Right lung (tissue), 5 donors: ENCODE data around the gene CRHR2. TPM values are rescaled to one million over a fixed set of nuclear protein-coding genes. Genes with fewer than 3 reads are reported as not detected.

Experiments used
- DNase-seq, 2 donors: peaks; one replicate each; pipeline ENCODE4 v3.0.0-alpha.2; 2013
- polyA plus RNA-seq, 5 donors: library from polyadenylated mRNA; unstranded; fragments of 120-200 nt; gene quantifications; one replicate each; pipeline versions ENCODE4 v1.2.1 to v1.2.3, GENCODE V29; 2013; ENCODE audit warnings: inconsistent platforms in 1 of 5, low replicate concordance in 1 of 5; ENCODE audit not compliant: insufficient read length in 5 of 5, insufficient read depth in 1 of 5

Gene CRHR2
- polyA plus RNA-seq, 5 donors, result 0.12 to 0.31 (median 0.26) TPM

DNA sequence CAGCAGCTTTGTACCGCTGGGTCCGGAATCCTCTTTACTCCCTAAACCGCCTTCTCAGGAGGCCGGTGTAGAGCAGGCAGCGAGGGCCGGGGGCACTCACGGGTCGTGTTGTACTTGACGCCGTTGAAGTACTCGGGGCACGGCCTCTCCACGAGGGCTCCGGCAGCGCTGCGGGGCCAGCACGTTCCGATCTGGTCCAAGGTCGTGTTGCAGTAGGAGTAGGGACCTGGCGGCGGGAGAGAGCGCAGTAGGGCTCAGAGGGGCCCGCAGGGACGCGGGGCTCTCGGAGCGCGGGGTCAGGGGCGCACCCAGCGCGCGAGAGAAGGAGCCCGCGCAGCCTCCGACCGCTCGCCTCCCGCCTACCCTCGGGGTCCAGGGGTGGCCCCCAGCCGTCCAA lies 443 bp downstream of the CRHR2 start:
- no peak for DNase-seq

DNA sequence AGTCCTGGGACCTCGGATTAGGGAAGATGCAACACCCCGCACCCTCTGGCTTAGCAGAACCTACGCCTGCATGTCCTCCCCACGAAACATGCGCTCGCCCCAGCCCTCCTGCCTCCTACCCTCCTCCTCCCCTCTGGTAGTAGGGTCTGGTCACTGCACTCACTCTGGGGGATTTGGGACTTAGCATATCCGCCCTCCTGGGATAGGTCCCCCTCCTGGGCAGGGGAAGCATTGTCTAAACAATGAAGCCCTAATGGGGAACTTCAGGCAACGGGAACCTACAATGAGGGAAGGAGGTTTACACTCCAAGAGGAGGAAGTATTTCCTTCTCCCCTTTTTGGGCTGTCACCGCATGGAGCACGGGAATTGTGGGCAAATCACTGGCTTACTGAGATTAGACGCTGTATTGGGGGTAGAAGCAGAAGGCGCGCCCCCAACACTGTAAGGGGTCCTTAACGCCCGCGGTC lies 892 bp downstream of the CRHR2 start:
- DNase-seq, result no peak

DNA sequence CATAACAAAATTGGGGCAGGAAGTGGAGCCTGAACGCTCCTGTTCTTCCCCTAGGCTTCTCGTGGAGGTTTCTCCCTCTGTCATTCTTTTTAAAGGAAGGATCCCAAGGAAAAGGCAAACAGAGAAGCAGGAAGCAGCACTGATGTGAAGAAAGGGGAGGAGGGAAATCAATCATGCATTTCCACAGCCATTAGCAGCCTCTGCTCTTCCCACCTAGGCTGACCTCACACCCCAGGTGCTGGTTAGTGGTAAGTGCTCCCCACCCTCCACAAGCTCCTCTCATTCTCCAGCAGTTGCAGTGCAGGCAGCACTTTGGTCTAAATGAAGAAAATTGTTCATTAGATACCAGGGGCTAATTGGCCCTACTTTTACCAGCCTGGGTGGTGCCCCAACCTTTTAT lies 2.6 kb downstream of the CRHR2 start:
- no peak for DNase-seq

DNA sequence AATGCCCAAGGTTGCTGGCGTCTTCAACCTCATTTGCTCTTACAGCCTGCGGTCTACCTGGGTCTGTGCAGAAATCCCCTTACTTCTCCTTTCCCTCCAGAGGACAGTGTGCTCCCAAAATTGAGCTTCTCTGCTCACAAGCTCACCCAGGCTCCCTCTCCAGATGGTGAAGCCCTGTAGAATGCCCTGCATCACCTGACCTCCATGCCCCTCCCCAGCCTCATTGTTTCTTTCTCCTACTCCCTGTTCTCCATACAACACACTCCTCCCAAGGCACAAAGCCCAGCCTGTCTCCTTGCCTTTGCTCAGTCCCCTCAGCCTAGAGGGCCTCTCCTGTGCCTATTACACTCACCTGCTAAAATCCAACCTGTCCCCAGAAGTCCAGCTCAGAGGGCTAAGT lies 3.5 kb downstream of the CRHR2 start:
- DNase-seq, result no peak

DNA sequence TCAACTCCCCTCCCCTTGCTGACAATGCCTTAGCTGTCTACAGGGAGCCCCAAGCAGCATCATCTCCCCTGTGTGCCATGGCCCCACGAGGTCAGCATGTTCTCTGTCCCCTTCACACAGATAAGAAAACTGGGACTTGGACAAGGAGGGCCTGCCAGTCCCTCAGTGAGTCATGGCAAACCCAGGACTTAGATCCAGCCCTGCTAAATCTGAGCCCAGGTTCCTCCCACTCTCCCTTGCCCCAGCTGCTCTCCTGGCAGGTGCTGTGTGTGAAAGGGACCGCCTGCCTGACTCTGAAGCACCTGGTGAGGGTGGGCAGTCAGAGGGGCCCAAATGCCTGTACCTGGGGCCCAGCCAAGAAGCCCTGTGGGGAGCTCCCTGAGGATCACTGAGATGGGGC lies 7.4 kb downstream of the CRHR2 start:
- no peak for DNase-seq

DNA sequence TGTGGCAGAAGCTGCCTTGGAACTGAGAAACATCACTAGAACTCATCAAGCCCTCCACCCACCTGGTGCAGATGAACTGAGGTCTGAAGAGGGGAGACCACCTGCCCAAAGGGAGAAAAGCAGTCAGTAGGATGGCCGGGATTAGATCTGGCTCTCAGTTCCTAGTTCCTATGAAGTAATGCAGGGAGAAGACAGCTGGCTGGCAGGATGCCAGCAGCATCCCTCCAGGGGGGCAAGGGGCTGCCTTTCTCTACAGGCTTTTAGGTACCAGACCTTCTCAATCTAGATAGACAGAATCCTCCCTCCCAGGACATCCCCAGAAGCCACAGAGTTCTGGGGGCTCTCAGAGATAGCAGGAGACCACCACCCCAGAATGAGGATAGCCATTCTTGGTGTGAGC lies 7.8 kb downstream of the CRHR2 start:
- DNase-seq, result no peak

DNA sequence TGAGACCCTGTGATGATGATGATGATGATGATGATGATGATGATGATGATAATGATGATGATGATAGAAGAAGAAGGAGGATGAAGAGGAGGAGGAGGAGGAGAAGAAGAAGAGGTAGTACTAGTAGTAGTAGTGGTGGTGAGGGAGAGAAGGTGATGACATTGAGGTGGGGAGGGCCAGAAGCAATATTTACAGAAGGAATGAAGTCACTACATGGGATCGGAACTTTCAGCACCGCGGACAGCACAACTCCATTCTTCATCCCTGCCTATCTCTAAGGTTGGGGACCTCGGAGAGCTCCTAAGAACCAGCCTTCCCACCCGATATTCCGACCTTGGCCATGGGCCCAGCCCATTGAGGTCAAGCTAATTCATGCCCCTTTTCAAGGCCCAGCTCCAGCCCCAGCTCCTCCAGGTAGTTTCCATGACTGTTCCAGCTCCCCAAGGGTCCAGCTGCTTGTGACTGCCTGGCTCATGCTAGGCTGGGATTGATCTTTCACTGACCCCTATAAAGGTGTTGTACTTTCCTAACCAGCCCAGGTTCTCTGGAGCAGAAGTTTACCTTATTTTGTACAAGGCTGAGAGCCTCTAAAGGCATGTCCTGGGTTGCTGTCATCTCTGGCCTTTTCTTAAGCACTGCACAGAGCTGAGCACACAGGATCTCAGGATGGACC lies 10.3 kb downstream of the CRHR2 start:
- peak; percentile 39 to 55 for DNase-seq

DNA sequence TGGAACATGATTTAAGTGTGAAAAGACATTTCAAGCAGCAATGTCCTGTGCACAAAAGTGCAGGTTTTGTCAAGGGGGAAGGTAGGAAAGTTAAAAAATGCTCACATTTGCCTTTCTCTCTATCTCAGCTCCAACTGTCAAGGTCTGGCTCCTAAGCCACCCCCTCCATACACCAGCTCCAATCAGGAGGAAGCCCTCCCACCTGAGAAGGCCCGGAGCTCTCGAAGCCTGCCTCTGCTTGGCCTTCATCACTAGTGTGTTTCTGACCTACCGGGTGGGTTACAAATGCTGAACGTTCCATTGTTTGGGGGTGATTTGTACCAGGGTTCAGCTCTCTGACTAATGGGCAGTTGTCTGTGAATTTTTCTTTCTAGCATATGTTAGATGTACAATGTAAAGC lies 14.2 kb downstream of the CRHR2 start:
- no peak for DNase-seq

DNA sequence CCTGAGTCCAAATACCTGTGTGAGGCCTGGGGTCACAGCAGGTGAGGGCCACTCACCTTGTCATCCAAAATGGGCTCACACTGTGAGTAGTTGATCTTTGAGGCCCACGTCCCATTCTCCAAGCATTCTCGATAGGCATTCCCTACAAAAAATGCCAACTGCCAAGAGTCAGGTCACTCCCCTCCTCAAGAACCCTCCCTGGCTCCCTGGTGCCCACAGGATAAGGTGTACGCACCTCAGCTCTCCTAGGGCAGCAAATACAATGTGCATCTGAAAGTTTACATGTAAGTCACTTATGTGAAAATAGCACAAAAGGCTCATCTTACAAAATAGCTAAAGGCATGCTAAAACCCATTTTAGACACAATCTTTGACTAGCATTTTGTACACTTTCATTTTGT lies 15.1 kb downstream of the CRHR2 start:
- no peak for DNase-seq

DNA sequence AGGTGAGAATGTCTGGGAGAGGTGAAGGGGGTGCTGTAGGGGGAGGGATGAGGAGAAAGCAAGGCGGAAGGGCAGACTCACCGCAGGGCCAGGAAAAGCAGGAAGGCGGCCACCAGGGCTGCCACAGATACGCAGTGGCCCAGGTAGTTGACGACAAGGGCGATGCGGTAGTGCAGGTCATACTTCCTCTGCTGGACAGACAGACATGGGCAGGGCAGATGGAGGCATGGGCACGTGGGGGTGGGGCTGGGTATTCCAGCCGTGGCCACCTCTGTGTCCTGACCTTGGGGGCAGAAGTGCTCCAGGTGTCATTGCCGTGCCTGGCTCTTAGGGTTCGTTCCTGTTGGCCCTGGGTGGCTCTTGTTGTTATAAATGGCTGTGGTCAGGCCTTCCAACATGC lies 16.8 kb downstream of the CRHR2 start:
- no peak for DNase-seq

DNA sequence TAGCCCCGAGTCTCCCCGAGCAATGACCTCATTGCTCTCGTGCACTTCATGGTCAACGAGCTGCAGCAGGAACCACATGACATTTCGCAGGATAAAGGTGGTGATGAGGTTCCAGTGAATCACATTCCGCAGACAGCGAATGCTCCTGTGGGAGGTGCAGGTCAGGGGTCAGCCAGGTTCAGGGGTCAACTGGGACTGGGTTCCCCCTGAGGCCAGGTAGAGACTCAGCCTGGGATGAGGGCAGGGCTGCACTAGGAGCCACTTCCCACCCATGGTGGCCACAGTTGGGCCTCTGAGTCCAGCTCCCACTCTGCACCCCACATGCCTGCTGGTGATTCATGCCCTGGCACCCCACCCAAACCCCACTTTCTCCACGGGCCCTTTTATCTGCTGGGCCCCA lies 17.2 kb downstream of the CRHR2 start:
- DNase-seq, result no peak

DNA sequence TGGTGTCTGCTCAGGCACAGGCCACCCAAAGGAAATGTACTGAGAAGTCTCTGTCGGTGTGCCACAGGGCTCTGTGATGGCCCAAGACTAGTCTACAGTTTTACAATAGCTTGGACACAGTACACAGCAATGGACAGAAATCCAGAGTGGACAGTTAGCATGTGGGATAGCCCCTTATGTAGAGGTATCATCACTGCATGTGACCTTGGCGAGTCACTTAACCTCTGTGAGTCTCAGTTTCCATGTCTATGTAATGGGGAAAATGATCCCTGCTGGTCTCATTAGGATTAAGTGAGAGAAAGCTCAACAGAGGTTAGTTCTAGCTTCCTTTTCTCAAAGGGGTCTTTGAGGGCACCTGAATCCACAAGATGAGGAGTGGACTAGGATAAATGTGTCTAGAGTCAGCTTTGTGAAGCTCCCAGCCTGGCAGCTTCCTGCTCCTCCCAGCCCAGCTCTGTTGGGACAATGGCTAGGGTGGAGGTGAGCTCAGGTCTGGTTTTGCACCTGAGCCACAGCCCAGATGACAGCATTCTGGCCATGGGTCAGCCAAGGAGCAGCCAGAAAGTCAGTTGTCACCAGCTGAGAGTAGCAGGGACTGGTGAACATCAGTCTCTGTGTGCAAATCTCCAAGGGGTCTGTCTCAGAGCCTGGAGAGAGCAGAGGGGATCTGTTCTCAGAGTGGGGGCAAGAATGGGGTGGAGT lies 17.9 kb downstream of the CRHR2 start:
- DNase-seq, result no peak

DNA sequence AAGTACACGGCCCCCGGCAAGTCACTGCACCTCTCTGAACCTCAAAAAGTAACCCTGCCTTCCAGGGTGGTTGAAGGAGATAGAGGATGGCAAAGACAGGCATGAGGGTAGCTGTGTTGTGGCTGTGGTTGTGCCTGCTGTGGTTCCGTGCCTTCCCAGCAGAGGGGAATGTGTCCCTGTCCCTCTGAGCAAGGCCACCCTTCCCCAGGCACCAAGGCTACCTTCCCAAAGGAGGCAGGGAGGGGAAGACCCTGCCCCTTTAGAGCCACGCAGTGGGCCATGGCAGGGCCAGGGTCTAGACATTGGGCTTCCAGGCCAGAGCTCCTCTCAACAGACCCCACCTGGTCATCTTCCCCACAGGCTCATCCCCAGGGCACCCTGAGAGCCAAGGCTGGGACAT lies 18.8 kb downstream of the CRHR2 start:
- DNase-seq, result no peak

DNA sequence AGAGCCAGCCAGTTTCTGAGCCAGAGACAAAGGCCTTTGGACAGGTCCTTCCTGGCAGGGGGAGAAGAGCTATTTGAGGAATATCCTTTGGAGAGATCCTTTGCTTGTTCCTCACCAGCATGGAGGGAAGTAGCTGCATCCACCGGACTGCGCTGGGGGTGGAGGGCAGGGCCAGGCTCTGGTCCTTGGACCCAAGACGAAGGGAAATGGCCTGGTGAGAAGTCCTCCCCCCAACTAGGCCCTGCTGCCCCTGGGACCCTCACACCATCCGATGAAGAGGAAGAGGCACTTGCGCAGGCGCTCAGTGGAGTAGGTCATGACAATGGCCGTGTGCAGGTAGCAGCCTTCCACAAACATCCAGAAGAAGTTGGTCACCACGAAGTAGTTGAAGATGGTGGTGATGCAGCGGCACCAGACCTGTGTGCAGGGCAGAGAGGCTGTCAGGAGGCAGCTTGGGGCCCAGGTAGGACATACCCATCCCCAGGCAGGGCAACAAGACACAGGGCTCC lies 19.8 kb downstream of the CRHR2 start:
- no peak for DNase-seq

DNA sequence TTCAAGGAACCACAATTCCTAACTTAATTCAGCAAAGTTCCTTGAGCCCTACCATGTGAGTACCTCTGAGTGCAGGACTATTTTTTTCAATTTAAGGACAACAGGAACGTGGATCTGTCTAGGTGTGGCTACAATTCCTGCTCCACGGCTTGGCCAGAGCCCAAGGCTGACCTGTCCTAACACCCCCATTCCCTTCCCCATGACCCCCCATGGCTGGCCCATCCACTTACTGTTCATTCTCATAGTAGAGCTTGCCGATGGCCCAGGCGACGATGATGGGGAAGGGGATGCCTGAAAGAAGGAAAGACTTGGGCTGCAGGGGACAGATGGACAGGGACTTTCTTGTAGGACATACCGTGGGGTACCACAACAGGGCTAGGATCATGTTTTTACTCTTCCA lies 20.3 kb downstream of the CRHR2 start:
- DNase-seq, result no peak

DNA sequence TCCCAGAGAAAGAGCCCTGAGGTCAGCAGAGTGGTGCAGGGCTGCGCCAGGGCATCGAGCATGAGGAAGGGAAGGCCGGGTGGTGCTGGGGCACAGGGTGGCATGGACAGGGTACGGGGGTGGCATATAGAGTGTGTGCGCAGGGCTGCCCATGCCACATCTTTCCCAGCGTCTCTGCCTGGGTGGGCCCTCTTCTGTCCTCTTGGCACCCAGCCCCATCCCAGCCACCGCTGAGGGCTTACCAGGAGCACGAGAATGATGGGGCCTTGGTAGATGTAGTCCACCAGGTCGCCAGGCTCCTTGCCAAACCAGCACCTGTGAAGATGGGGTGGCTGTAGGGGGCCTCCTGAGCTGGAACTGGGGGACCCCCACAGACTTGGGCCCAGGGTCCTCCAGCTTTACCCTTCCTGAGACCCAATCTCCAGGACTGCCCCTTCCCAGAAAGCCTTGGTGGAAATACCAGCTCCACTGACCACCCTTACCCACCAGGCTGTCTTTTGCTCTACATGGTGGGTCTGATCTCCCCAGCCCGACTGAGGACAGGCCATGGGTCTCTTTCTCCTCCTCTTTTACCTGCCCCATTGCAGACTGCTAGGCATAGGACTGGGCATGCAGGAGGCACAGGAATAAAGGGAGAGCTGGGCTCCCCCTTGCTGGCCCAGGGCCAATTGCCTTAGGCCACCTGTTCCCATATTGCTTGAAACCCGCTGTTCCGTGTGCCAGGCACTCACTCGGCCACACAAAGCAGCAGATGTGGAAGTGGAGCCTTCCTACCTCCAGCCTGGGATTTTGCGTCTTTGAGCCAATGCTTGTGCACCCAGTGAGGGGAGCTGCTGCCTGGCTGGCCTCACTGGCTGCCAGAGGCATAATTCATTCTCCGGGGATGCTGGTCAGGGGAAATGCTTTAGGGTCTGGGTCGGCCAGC lies 21.7 kb downstream of the CRHR2 start:
- no peak for DNase-seq

DNA sequence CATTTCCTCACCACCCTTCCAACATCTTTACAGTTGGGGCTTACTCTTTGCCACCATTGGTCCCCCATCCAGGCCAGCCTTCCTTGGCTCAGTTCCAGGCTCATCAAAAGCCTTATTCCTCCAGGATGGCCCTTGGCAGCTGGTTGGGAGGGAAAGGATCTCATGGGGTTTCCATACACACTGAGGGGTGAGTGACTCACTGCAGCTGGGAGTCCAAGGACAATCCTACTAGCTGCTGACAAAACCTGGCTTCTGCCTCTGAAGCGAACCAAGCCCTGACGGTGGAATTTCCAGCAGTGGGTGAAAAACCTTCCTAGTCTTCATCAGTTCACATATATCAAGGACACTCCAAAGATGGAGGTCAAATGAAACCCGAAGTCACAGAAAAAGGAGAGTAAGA lies 22.9 kb downstream of the CRHR2 start:
- no peak for DNase-seq

DNA sequence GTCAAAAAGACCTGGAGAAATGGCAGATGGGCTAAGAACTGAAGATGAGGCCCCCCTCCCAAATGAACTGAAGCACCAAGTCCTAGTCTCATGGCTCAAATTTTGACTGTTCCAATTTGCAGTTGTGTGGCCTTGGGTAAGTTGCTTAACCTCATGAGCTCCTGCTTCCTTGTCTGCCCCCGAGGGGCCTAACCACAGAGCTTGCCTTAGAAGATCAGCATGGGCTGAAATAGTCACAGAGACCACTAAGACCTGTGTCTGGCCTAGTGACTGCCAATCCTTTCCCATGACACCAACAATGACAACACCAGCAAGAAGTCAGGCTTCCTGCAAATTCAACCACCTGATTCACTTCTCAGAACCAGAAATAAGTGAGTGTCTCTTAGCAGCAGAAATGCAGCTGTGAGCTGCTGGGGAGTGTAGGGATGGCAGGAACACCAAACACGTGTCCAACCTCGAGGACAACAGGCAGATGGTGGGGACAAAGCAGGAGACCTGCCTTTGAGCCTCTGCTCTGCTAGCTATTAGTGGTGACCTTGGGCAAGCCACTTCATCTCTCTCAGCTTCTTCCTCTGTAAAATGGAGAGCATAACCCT lies 23.7 kb downstream of the CRHR2 start:
- DNase-seq, result no peak

DNA sequence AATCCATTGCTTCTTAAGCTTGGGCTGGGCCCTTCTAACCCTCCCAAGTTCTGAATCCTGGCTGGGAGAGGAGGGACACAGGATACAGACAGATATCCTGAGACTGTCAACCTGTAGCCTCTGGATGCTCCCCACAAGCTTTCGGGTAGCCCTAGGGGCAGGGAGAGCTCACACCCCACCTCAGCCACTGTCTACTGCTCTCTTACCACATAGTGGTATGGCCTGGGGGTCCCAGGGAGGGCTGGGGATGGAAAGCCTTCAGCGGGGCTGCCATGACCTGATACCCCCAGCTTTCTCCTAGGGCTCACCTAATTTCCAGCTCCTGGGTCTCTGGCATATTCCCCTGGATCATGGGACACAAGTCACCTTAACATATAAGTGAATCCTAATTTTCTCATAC lies 25.1 kb downstream of the CRHR2 start:
- no peak for DNase-seq

DNA sequence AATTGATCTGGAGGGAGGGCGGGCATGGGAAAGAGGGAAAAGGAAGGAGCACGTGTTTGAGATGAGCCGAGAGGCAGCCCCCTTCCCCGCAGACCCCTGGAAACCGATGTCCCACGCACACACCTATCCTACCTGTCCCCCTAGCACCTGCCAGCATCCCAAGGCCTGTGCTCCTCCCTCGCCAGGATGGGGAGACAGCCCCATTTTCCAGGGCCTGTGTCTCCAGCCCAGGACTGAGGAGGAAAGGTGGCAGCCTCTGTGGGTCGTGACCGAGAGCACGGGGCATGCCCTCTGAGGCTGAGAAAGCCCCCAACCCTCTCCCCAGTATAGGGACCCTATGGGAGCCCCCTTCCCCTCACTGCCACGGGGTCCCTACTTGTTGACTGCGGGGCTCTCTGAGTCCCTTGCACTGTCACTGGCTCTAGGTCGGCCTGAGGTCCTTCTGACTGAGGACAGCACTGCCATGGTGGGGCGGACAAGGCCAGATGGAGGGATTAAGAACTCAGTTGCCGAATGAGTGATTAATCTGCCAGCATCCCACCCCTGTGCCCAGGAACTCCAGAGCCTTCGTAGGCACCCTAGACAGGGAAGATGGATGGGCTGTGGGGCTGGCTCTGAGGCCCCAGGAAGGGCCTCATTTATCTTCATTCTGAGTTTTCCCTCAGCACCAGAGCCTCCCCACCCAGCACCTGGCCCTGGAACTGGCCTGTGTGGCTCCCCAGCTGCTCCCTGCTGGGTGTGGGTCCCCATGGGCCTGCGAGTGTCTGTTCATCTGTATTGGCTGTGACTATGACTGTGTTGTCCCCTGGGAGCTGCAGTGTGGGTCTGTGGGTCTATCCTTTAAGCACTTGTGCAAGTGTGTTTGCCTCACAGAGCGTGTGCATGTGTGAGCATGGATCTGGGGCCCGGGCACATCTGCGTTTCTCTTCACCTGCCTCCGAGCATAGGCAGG lies 26.0 kb downstream of the CRHR2 start:
- no peak for DNase-seq
